ENCODE data around the gene FAM174B.

The FAM174B gene

GRCh38 chr15:92638709-92639365 lies 16.7 kb downstream of the FAM174B start:
- DNase-seq, result no peak

- no peak for DNase-seq
Measured at GRCh38 chr15:92638291-92638708, 17.3 kb downstream of the FAM174B start.

GRCh38 chr15:92637626-92638025 lies 17.9 kb downstream of the FAM174B start:
- no peak for DNase-seq

- DNase-seq, result no peak
Measured at GRCh38 chr15:92636908-92637481, 18.6 kb downstream of the FAM174B start.

- no peak for DNase-seq
Measured at GRCh38 chr15:92636401-92636907, 19.1 kb downstream of the FAM174B start.

GRCh38 chr15:92634671-92635201 lies 20.8 kb downstream of the FAM174B start:
- no peak for DNase-seq

- no peak for DNase-seq
Measured at GRCh38 chr15:92634060-92634459, 21.5 kb downstream of the FAM174B start.

GRCh38 chr15:92633418-92633817 lies 22.2 kb downstream of the FAM174B start:
- DNase-seq, result no peak

GRCh38 chr15:92633001-92633400 lies 22.6 kb downstream of the FAM174B start:
- no peak for DNase-seq

GRCh38 chr15:92631721-92632120 lies 23.9 kb downstream of the FAM174B start:
- DNase-seq, result no peak

GRCh38 chr15:92629975-92630626 lies 25.5 kb downstream of the FAM174B start:
- no peak for DNase-seq

- no peak for DNase-seq
Measured at GRCh38 chr15:92629276-92629974, 26.1 kb downstream of the FAM174B start.

GRCh38 chr15:92627014-92627413 lies 28.6 kb downstream of the FAM174B start:
- DNase-seq, result no peak

GRCh38 chr15:92625251-92625980 lies 30.2 kb downstream of the FAM174B start:
- DNase-seq, result no peak

- no peak for DNase-seq
Measured at GRCh38 chr15:92624401-92624991, 31.1 kb downstream of the FAM174B start.

- no peak for DNase-seq
Measured at GRCh38 chr15:92623435-92623834, 32.1 kb downstream of the FAM174B start.

- no peak for DNase-seq
Measured at GRCh38 chr15:92621972-92622533, 33.5 kb downstream of the FAM174B start.

GRCh38 chr15:92620991-92621390 lies 34.6 kb downstream of the FAM174B start:
- no peak for DNase-seq

- DNase-seq, result no peak
Measured at GRCh38 chr15:92619145-92620101, 36.2 kb downstream of the FAM174B start.
